WTC11 (cell line): Measurements from ENCODE around the gene CTDNEP1.

Experiments used
- HMGA2 ChIP-seq: fragments of 250-450 bp; sonication (Bioruptor Pico); IDR thresholded peaks from 2 replicates; pipeline ENCODE4 v1.4.0; 2021; ENCODE audit warnings: mild to moderate bottlenecking, moderate library complexity
- TF ChIP-seq, protein P1 (sequence below): sonication (generic); formaldehyde crosslinking; IDR thresholded peaks from 2 replicates; pipeline ENCODE4 v1.8.0; 2022; ENCODE audit warnings: mild to moderate bottlenecking, missing genetic modification reagents

DNA sequence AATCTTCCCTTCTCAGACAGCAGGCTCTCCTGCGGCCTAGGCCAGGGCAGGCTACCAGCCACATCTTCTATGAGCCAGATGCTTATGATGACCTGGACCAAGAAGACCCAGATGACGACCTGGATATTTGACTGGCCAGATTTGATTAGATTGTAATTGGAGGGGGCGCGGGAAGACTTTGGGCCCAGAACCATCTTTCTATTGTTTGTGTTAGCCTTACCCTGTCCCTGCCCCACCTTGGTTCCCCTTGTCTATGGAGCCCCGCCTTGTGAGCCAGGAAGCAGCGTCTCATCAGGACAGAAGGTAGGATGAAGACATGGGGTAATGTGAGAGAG is 8.0 kb upstream of the CTDNEP1 start:
- TF ChIP-seq, protein P1, sequence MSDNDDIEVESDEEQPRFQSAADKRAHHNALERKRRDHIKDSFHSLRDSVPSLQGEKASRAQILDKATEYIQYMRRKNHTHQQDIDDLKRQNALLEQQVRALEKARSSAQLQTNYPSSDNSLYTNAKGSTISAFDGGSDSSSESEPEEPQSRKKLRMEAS (CRISPR knock-in tag), result no peak
- no peak for TF ChIP-seq HMGA2
